Measurements from ENCODE around the gene KNDC1.
"Not testable (repeated sequence)": the region's sequence is repeated elsewhere in the genome, so short reads cannot be mapped to it uniquely, and the experiment has no call there.

The KNDC1 gene

GRCh38 chr10:133162178-133162909 is 2.3 kb downstream of the KNDC1 start:
- DNase-seq (ENCODE audit: low read depth in 2 of 2) = no peak

GRCh38 chr10:133162910-133163856 is 3.2 kb downstream of the KNDC1 start:
- no peak for DNase-seq (ENCODE audit: low read depth in 2 of 2)

- DNase-seq (ENCODE audit: low read depth in 2 of 2) = no peak
Measured at GRCh38 chr10:133163889-133164815, 4.1 kb downstream of the KNDC1 start.

GRCh38 chr10:133164816-133165555 is 5.0 kb downstream of the KNDC1 start:
- DNase-seq (ENCODE audit: low read depth in 2 of 2) = no peak

GRCh38 chr10:133165556-133166503 is 5.8 kb downstream of the KNDC1 start:
- DNase-seq (ENCODE audit: low read depth in 2 of 2) = no peak

GRCh38 chr10:133166504-133166827 is 6.4 kb downstream of the KNDC1 start:
- no peak for DNase-seq (ENCODE audit: low read depth in 2 of 2)

GRCh38 chr10:133166828-133167692 is 7.0 kb downstream of the KNDC1 start:
- DNase-seq (ENCODE audit: low read depth in 2 of 2) = no peak

- DNase-seq (ENCODE audit: low read depth in 2 of 2) = no peak
Measured at GRCh38 chr10:133167693-133168616, 7.9 kb downstream of the KNDC1 start.

GRCh38 chr10:133168617-133169031 is 8.6 kb downstream of the KNDC1 start:
- DNase-seq (ENCODE audit: low read depth in 2 of 2) = no peak

GRCh38 chr10:133169173-133169947 is 9.3 kb downstream of the KNDC1 start:
- no peak for DNase-seq (ENCODE audit: low read depth in 2 of 2)

- DNase-seq (ENCODE audit: low read depth in 2 of 2) = no peak
Measured at GRCh38 chr10:133170092-133170491, 10.1 kb downstream of the KNDC1 start.

- no peak for DNase-seq (ENCODE audit: low read depth in 2 of 2)
Measured at GRCh38 chr10:133173860-133174640, 14.0 kb downstream of the KNDC1 start.

GRCh38 chr10:133174689-133175263 is 14.8 kb downstream of the KNDC1 start:
- no peak for DNase-seq (ENCODE audit: low read depth in 2 of 2)

- DNase-seq (ENCODE audit: low read depth in 2 of 2) = not testable (repeated sequence)
Measured at GRCh38 chr10:133175624-133176023, 15.6 kb downstream of the KNDC1 start.

- no peak for DNase-seq (ENCODE audit: low read depth in 2 of 2)
Measured at GRCh38 chr10:133176546-133176945, 16.5 kb downstream of the KNDC1 start.

All from stimulated activated CD4-positive, alpha-beta T cell treated with anti-CD3 and anti-CD28 coated beads, Interleukin-1b, Interleukin-23, amount 100 ng/mL, for 4 hours (primary cell).